Nephron (organoid): Measurements from ENCODE around the gene SPINK9.

Source experiments
- H3K27ac Mint-ChIP-seq, 3 experiments: 2 replicates each; pipeline ENCODE4 v1.8.0; 2020; ENCODE audit warnings: mixed read lengths in 3 of 3, mild to moderate bottlenecking in 2 of 3, moderate library complexity in 1 of 3
- H3K27me3 Mint-ChIP-seq: 2 replicates; pipeline ENCODE4 v1.8.0; 2021; ENCODE audit warnings: low read depth, mild to moderate bottlenecking, moderate library complexity, mixed read lengths
- H3K36me3 Mint-ChIP-seq: 2 replicates; pipeline ENCODE4 v1.8.0; 2020; ENCODE audit warnings: low read depth, mixed read lengths
- H3K4me1 Mint-ChIP-seq: 2 replicates; pipeline ENCODE4 v1.8.0; 2020; ENCODE audit warnings: mixed read lengths
- H3K4me3 Mint-ChIP-seq, 3 experiments: 2 replicates each; pipeline ENCODE4 v1.8.0; 2020; ENCODE audit warnings: mild to moderate bottlenecking in 3 of 3, mixed read lengths in 3 of 3, moderate library complexity in 2 of 3
- H3K9me3 Mint-ChIP-seq: 2 replicates; pipeline ENCODE4 v1.8.0; 2020; ENCODE audit warnings: mixed read lengths
- CTCF ChIP-seq, 3 experiments: fragments of 200-600 bp; sonication (generic); IDR thresholded peaks; one replicate each; pipeline ENCODE4 v1.5.0; 2021; ENCODE audit warnings: antibody characterized with exemption in 3 of 3; ENCODE audit not compliant: unreplicated experiment in 3 of 3

The SPINK9 gene

GRCh38 chr5:148352696-148353095 lies 17.3 kb downstream of the SPINK9 start:
- no peaks in the 10 kb centered on the region for H3K4me1 Mint-ChIP-seq
- no peaks in the 10 kb centered on the region for H3K27me3 Mint-ChIP-seq
- H3K9me3 Mint-ChIP-seq: no peaks in the 10 kb centered on the region
- no peak overlapping the region for H3K27ac Mint-ChIP-seq
- H3K4me3 Mint-ChIP-seq: no peak overlapping the region
- TF ChIP-seq CTCF (IDR thresholded peaks at IDR 0.05; ENCODE audit: unreplicated experiment in 3 of 3): no peak
- H3K36me3 Mint-ChIP-seq: no peaks in the 10 kb centered on the region

- H3K9me3 Mint-ChIP-seq: peaks cover under 1% of the 10 kb centered on the region
- H3K4me3 Mint-ChIP-seq: no peak overlapping the region
- no peaks in the 10 kb centered on the region for H3K4me1 Mint-ChIP-seq
- H3K27me3 Mint-ChIP-seq: no peaks in the 10 kb centered on the region
- no peaks in the 10 kb centered on the region for H3K36me3 Mint-ChIP-seq
- no peak overlapping the region for H3K27ac Mint-ChIP-seq
- TF ChIP-seq CTCF (IDR thresholded peaks at IDR 0.05; ENCODE audit: unreplicated experiment in 3 of 3): no peak
Measured at GRCh38 chr5:148353634-148354033, 18.3 kb downstream of the SPINK9 start.

GRCh38 chr5:148364343-148364742 lies 29.0 kb downstream of the SPINK9 start:
- Mint-ChIP-seq H3K36me3 (no peaks in the 10 kb centered on the region), H3K4me3 (no peak overlapping the region), H3K9me3 (peaks cover 5% of the 10 kb centered on the region), H3K27me3 (no peaks in the 10 kb centered on the region), H3K4me1 (no peaks in the 10 kb centered on the region), H3K27ac (no peak overlapping the region)
- TF ChIP-seq CTCF (IDR thresholded peaks at IDR 0.05; ENCODE audit: unreplicated experiment in 3 of 3): no peak

- TF ChIP-seq CTCF (IDR thresholded peaks at IDR 0.05; ENCODE audit: unreplicated experiment in 3 of 3): no peak
- Mint-ChIP-seq H3K27ac (no peak overlapping the region), H3K9me3 (peaks cover 8% of the 10 kb centered on the region), H3K36me3 (no peaks in the 10 kb centered on the region), H3K4me3 (no peak overlapping the region), H3K4me1 (no peaks in the 10 kb centered on the region), H3K27me3 (no peaks in the 10 kb centered on the region)
Measured at GRCh38 chr5:148368299-148368698, 32.9 kb downstream of the SPINK9 start.

GRCh38 chr5:148372166-148372725 lies 36.9 kb downstream of the SPINK9 start:
- no peak for TF ChIP-seq CTCF (IDR thresholded peaks at IDR 0.05; ENCODE audit: unreplicated experiment in 3 of 3)
- Mint-ChIP-seq H3K27me3 (no peaks in the 10 kb centered on the region), H3K9me3 (peaks cover 8% of the 10 kb centered on the region), H3K4me1 (no peaks in the 10 kb centered on the region), H3K36me3 (no peaks in the 10 kb centered on the region), H3K27ac (no peak overlapping the region), H3K4me3 (no peak overlapping the region)

GRCh38 chr5:148372893-148373292 lies 37.5 kb downstream of the SPINK9 start:
- peaks cover 6% of the 10 kb centered on the region for H3K9me3 Mint-ChIP-seq
- no peaks in the 10 kb centered on the region for H3K27me3 Mint-ChIP-seq
- H3K36me3 Mint-ChIP-seq: no peaks in the 10 kb centered on the region
- no peak overlapping the region for H3K4me3 Mint-ChIP-seq
- H3K4me1 Mint-ChIP-seq: no peaks in the 10 kb centered on the region
- TF ChIP-seq CTCF (IDR thresholded peaks at IDR 0.05; ENCODE audit: unreplicated experiment in 3 of 3): no peak
- no peak overlapping the region for H3K27ac Mint-ChIP-seq
